Astrocyte of the cerebellum (primary cell): ENCODE results near the gene SLC25A25.

ENCODE experiments used
- DNase-seq: peaks from one replicate; pipeline ENCODE4 v3.0.0-alpha.2; 2011; ENCODE audit warnings: low read depth
- H3K4me3 ChIP-seq: 2 replicates; pipeline ENCODE4 v1.5.1; 2011; ENCODE audit warnings: mild to moderate bottlenecking, low read depth, low read length, moderate library complexity
- in situ Hi-C: cut with HindIII; loops from 2 replicates; pipeline ENCODE4 v1.10.0; 2017; ENCODE audit warnings: low sequenced_read_pairs
- TF ChIP-seq, protein P1 (sequence below): IDR thresholded peaks from 2 replicates; pipeline ENCODE4 v1.5.1; 2012; ENCODE audit warnings: low read length, low read depth, moderate library complexity, mild to moderate bottlenecking; ENCODE audit errors: missing control alignments

Gene SLC25A25

DNA sequence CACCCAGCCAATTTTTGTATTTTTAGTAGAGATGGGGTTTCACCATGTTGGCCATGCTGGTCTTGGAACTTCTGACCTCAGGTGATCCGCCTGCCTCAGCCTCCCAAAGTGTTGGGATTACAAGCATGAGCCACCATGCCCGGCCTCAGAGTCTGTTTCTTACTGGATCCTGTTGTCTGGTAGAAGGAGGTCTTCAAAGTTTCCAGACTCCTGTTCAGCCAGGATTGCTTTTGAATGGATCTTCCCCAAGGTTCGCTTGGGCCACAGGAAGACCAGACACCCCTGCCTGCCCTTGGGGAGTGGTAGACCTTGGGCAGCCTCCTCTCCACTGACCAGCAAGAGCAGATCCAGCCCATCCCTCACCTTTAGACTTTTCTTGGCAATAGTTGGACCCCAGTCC lies 73.6 kb downstream of the SLC25A25 start:
- TF ChIP-seq, protein P1, sequence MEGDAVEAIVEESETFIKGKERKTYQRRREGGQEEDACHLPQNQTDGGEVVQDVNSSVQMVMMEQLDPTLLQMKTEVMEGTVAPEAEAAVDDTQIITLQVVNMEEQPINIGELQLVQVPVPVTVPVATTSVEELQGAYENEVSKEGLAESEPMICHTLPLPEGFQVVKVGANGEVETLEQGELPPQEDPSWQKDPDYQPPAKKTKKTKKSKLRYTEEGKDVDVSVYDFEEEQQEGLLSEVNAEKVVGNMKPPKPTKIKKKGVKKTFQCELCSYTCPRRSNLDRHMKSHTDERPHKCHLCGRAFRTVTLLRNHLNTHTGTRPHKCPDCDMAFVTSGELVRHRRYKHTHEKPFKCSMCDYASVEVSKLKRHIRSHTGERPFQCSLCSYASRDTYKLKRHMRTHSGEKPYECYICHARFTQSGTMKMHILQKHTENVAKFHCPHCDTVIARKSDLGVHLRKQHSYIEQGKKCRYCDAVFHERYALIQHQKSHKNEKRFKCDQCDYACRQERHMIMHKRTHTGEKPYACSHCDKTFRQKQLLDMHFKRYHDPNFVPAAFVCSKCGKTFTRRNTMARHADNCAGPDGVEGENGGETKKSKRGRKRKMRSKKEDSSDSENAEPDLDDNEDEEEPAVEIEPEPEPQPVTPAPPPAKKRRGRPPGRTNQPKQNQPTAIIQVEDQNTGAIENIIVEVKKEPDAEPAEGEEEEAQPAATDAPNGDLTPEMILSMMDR, result no peak
- in situ Hi-C loops, result no loop called here
- DNase-seq, result no peak
- no peak overlapping the region for H3K4me3 ChIP-seq

DNA sequence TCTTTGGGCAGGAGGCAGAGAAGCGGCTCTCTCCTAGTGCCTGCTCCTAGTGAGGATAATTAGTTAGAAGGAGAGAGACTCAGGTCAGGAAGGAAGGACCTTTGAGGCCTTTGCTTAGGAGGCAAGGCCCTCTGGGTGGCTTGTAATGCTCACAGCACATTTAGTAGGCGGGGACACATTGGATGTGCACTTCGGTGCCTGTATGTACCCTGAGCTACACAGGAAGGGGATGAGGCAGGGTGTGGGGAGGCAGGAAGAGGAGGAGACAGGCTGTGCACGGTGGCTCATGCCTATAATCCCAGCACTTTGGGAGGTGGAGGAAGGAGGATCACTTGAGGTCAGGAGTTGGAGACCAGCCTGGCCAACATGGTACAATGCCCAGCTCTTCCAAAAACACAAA lies 74.0 kb downstream of the SLC25A25 start:
- in situ Hi-C loops, result no loop called here
- TF ChIP-seq, protein P1, result no peak
- H3K4me3 ChIP-seq, result no peak overlapping the region
- no peak for DNase-seq

DNA sequence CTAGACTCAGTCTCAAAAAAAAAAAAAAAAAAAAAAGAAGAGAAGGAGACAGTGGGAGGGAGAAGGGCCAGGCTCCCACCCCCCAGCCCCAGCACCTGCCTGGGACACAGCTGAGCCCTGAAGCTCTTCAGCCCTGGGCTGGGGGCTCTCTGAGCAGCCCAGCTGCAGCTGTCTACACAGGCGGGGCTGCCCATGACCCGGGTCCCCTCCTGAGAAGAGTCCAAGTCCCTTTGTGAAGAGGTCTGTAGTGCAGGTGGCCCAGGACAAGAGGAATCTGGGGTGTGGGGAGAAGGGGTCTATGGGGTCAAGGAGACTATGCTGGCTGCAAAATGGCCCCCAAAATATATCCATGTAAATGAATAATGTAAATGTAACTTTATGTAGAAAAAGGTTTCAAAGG lies 74.6 kb downstream of the SLC25A25 start:
- in situ Hi-C loops, result no loop called here

DNA sequence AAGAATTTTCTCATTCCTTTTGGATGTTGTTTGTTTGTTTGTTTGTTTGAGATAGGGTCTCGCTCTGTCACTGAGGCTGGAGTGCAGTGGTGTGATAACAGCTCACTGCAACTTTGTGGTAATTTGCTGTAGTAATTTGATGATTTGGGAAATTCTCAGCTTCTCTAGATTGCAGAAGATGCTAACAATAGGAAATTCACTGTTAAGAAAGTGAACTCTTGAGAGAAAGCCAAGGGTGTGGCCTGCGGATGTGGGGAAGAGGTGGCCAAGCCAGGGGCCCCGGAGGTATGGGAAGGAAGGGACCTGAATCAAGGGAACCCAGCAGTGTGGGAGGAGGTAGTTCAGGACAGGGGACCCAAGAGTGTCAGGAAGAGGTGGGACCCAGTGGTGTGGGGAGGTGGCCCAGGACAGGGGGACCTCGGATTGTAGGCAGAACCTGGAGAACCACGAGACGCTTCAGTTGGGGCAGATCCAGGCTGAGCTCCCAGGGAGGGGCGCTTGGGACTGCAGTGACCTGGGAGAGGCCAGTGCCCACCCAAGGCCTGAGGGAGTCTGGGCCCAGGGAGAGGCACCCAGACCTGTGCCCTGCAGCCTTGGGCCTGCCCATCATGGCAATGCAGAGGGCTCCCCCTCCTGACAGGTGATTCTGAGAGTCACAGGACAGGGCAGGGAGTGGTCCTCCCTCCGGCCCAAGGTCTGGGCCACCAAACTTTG lies 75.7 kb downstream of the SLC25A25 start:
- DNase-seq, result no peak
- in situ Hi-C loops, result no loop called here
- TF ChIP-seq, protein P1, result no peak
- no peak overlapping the region for H3K4me3 ChIP-seq

More for the DNA sequence above, 74.6 kb downstream of the SLC25A25 start:
- TF ChIP-seq, protein P1, result no peak
- no peak overlapping the region for H3K4me3 ChIP-seq
- DNase-seq, result no peak

DNA sequence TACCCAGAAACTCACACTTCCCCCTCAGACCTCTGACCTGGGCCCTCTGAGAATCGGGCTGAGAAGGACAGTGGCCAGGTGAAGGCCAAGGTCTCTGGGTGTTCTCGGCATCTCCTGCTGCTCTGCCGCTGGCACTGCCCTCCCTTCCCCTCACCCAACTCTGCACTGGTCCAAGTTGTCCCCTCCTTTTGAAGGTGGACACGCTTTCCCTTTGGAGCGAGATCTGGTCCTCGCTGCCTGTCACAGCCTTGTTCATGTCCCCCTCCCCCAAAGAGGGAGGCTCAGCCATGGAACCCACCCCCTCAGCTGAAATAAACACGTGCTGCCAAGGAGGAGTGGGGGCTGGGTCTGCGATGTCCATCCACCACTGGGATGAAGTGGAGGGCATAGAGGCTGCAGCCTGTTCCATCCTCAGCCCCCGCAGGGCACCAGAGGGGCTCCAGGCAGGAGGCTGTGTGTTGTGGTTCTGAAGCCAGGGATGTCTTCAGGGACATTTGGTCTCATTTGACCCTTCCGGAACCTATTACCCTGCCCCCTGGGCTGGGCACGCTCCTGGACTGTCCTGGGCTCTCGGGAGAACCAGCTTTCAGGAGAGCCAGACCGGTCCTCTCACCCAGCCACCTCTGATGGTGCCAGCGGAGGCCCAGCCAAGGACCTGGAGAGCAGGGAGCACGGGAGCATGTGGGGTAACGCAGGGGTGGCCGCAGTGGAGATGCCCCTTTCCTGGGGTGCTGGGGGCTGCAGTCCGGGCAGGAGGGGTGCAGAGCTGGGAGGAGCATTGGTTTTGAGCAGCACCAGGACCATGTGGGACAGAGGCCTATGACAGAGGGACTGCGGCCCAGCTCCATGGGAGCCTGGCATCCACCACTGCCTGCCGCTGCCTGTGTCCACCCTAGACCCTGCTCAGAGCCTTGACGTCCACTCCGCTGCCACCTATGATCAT lies 76.5 kb downstream of the SLC25A25 start:
- in situ Hi-C loops, result no loop called here
- DNase-seq, result no peak
- no peak overlapping the region for H3K4me3 ChIP-seq
- TF ChIP-seq, protein P1, result no peak

DNA sequence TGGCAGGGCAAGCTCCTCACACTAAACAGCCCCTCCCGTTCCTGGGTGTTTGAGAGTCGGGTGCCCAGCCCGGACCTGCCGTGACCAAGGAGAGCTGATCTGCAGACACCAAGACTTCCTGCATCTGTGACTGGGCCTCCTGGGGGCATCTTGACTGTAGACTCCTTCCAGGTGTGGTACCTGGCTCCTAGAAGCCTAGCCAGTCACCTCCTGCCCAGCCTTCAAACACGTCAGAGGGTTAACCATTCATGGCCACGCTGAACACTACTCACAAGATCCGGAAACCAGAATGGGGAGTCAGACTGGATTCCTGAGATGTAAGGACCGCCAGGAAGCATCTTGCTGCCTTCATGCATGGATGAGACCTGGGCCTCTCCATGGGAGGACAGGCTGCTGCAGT lies 77.5 kb downstream of the SLC25A25 start:
- H3K4me3 ChIP-seq, result no peak overlapping the region
- in situ Hi-C loops, result no loop called here
- no peak for DNase-seq
- TF ChIP-seq, protein P1, result no peak
